HG03280 (cell line): ENCODE data around the gene STING1.
"Not testable (repeated sequence)": the region's sequence is repeated elsewhere in the genome, so short reads cannot be mapped to it uniquely, and the experiment has no call there.

Source experiments
- ATAC-seq: cut with Tn5 transposase; IDR thresholded peaks from one replicate; pipeline ENCODE4 v1.9.1; 2021; ENCODE audit warnings: mild to moderate bottlenecking, moderate library complexity; ENCODE audit not compliant: unreplicated experiment

Gene STING1

GRCh38 chr5:139440416-139440815 lies 42.1 kb downstream of the STING1 start:
- not testable (repeated sequence) for ATAC-seq

- ATAC-seq = peak; percentile 88
These were observed 43.3 kb downstream of the STING1 start, which contains the start of gene DNAJC18 for GRCh38 chr5:139439013-139439903. Gene DNAJC18 (minus strand): TSS chr5:139439525. CDS start chr5:139439445, 80 bp downstream.

GRCh38 chr5:139438707-139439012 lies 43.9 kb downstream of the STING1 start:
- ATAC-seq = no peak

GRCh38 chr5:139435676-139436075 lies 46.9 kb downstream of the STING1 start:
- ATAC-seq = no peak

- no peak for ATAC-seq
These were observed 50.9 kb downstream of the STING1 start for GRCh38 chr5:139431706-139432105.

- no peak for ATAC-seq
These were observed 52.5 kb downstream of the STING1 start for GRCh38 chr5:139430015-139430414.

- ATAC-seq = no peak
These were observed 56.2 kb downstream of the STING1 start for GRCh38 chr5:139426203-139426885.
